Hepatocyte (in vitro differentiated cells): Measurements from ENCODE around the gene RFFL.

Source experiments
- CTCF ChIP-seq: fragments of 200-600 bp; sonication (generic); IDR thresholded peaks from 2 replicates; pipeline ENCODE4 v1.5.1; 2016; ENCODE audit warnings: antibody characterized with exemption, mild to moderate bottlenecking; ENCODE audit not compliant: poor library complexity
- EZH2phosphoT487 ChIP-seq: fragments of 200-600 bp; sonication (generic); IDR thresholded peaks from one replicate; pipeline ENCODE4 v1.6.1; 2018; ENCODE audit warnings: antibody characterized with exemption, mild to moderate bottlenecking, low read depth, moderate library complexity; ENCODE audit not compliant: unreplicated experiment, severe bottlenecking

DNA sequence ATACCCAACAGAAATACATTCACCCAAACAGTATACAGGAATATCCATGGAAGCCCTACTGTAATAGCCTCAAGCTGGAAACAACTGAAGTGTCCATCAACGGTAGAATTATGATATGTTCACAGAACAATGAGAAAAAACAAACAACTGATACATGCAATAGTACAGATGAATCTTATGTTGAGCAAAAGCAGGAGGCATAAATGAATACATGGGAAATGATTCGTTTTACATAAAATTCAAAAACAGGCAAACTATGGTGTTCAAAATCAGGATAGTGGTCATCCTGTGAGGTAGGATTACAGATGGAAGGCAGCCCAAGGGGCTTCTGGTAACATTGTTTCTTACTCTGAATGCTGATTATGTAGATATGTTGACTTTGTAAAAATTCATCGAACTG lies 25.1 kb downstream of the RFFL start:
- no peak for TF ChIP-seq CTCF
- TF ChIP-seq EZH2phosphoT487: no peak
